ENCODE results near the gene KCNQ1.

DNA sequence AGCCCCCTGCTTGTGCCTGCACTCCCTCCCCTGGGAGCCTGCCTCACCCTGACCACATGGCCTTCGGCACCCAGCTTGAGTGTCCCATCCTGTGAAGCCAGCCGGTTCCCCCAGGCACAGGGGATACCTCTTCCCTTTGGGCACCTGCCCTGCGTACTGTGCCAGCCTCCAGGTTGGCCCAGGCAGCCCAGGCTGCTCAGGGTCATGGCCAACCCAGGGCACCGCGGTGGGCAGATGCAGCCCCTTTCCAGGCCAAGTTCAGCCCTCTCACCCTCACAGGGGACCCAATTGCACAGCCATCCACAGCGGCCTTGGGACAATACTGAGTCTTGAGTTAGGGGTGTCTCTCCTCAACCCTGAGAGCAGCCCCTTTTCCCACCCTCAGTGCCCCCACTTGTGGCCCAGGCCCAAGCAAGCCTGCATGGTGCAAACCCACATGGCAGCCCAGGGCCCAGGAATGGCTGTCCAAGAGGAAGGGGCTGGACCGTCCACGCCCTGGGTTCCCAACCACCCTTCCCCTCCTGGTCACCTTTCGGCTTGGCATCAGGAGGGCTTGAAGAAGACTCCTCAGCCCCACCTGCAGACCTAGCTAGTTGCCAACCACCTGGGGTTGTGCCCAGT is 353.0 kb downstream of the KCNQ1 start:
- TF ChIP-seq, protein P1, sequence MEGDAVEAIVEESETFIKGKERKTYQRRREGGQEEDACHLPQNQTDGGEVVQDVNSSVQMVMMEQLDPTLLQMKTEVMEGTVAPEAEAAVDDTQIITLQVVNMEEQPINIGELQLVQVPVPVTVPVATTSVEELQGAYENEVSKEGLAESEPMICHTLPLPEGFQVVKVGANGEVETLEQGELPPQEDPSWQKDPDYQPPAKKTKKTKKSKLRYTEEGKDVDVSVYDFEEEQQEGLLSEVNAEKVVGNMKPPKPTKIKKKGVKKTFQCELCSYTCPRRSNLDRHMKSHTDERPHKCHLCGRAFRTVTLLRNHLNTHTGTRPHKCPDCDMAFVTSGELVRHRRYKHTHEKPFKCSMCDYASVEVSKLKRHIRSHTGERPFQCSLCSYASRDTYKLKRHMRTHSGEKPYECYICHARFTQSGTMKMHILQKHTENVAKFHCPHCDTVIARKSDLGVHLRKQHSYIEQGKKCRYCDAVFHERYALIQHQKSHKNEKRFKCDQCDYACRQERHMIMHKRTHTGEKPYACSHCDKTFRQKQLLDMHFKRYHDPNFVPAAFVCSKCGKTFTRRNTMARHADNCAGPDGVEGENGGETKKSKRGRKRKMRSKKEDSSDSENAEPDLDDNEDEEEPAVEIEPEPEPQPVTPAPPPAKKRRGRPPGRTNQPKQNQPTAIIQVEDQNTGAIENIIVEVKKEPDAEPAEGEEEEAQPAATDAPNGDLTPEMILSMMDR (IDR thresholded peaks at IDR 0.05): no peak
- no peak for TF ChIP-seq POLR2AphosphoS5 (IDR thresholded peaks at IDR 0.05; ENCODE audit: insufficient read depth in 1 of 2, low read depth in 1 of 2)
- TF ChIP-seq POLR2A (IDR thresholded peaks at IDR 0.05): no peak
